H1 (cell line): ENCODE data around the gene ACKR1. TPM values are rescaled to one million over a fixed set of nuclear protein-coding genes. Genes with fewer than 3 reads are reported as not detected.
A peak's percentile ranks its signal among the peaks of the same experiment; 100 is the strongest.

Experiments used
- CTCF ChIA-PET: fragments of 300-600 bp; sonication (Branson Sonifier 250); formaldehyde crosslinking; loops from one replicate; lab custom pipeline; 2021; ENCODE audit not compliant: partially characterized antibody; lab: Charles Lee
- POLR2A ChIA-PET: fragments of 300-600 bp; sonication (Branson Sonifier 250); formaldehyde crosslinking; loops from one replicate; lab custom pipeline; 2021; ENCODE audit warnings: inconsistent platforms; ENCODE audit not compliant: partially characterized antibody; lab: Charles Lee
- DNase-seq, 2 experiments: peaks; one replicate each; pipeline versions ENCODE4 v3.0.0 to v3.0.0-alpha.2; 2010 to 2022; ENCODE audit warnings: low spot score in 2 of 2, low read depth in 1 of 2, mixed read lengths in 1 of 2
- FAIRE-seq: peaks from 2 replicates; lab custom pipeline; 2011; peaks lifted over from hg19 to GRCh38; lab: Jason Lieb, UNC
- H2AFZ ChIP-seq: 2 replicates; pipeline ENCODE4 v1.8.1; 2012; ENCODE audit warnings: low read length, inconsistent platforms
- H2AK5ac ChIP-seq: 2 replicates; pipeline ENCODE4 v1.6.1; 2013; ENCODE audit warnings: low read depth, low read length
- H2BK120ac ChIP-seq: replicated peaks from 2 replicates; pipeline ENCODE3; 2013; ENCODE audit warnings: low read depth, low read length, inconsistent platforms
- H2BK12ac ChIP-seq: 2 replicates; pipeline ENCODE4 v1.6.1; 2013; ENCODE audit warnings: low read depth, low read length
- H2BK15ac ChIP-seq: 2 replicates; pipeline ENCODE4 v1.6.1; 2013; ENCODE audit warnings: low read length
- H2BK20ac ChIP-seq: 2 replicates; pipeline ENCODE4 v1.6.1; 2013; ENCODE audit warnings: low read length
- H2BK5ac ChIP-seq: 2 replicates; pipeline ENCODE4 v1.6.1; 2013; ENCODE audit warnings: low read depth, low read length
- H3K14ac ChIP-seq: 2 replicates; pipeline ENCODE4 v1.6.1; 2013; ENCODE audit warnings: inconsistent platforms; ENCODE audit not compliant: insufficient read length
- H3K18ac ChIP-seq: 2 replicates; pipeline ENCODE4 v1.6.1; 2013; ENCODE audit warnings: low read length; ENCODE audit errors: extremely low read depth
- H3K23ac ChIP-seq: 2 replicates; pipeline ENCODE4 v1.6.1; 2013; ENCODE audit warnings: inconsistent platforms; ENCODE audit not compliant: insufficient read length
- H3K23me2 ChIP-seq: 2 replicates; pipeline ENCODE4 v1.6.1; 2013; ENCODE audit warnings: low read depth, low read length
- H3K27ac ChIP-seq: 2 replicates; pipeline ENCODE4 v1.6.1; 2011; ENCODE audit warnings: low read depth, low read length, inconsistent platforms
- H3K27me3 ChIP-seq, 4 experiments: replicated peaks in 1 of 4; 1 replicate in 1 of 4; 2 replicates in 3 of 4; pipeline versions ENCODE4 v1.6.1 to v1.8.1; 2011 to 2013; ENCODE audit warnings: low read length in 3 of 4, mild to moderate bottlenecking in 3 of 4, inconsistent platforms in 2 of 4, mixed read lengths in 2 of 4, moderate library complexity in 1 of 4; ENCODE audit not compliant: control insufficient read depth in 3 of 4, insufficient read depth in 3 of 4; ENCODE audit errors: extremely low read depth in 1 of 4
- H3K36me3 ChIP-seq, 4 experiments: 2 replicates each; pipeline versions ENCODE4 v1.6.1 to v1.8.1; 2011 to 2013; ENCODE audit warnings: mild to moderate bottlenecking in 4 of 4, low read length in 3 of 4, moderate library complexity in 2 of 4, control low read depth in 1 of 4, inconsistent platforms in 1 of 4; ENCODE audit not compliant: insufficient read depth in 4 of 4, control insufficient read depth in 2 of 4
- H3K4ac ChIP-seq: replicated peaks from 2 replicates; pipeline ENCODE3; 2013; ENCODE audit warnings: low read length, low read depth, mixed read lengths, inconsistent platforms; ENCODE audit not compliant: insufficient read length
- H3K4me1 ChIP-seq, 4 experiments: replicated peaks in 1 of 4; 1 replicate in 1 of 4; 2 replicates in 3 of 4; pipeline versions ENCODE4 v1.6.1 to v1.8.1; 2011 to 2013; ENCODE audit warnings: low read length in 3 of 4, inconsistent platforms in 2 of 4, mixed read lengths in 1 of 4; ENCODE audit not compliant: insufficient read depth in 4 of 4, control insufficient read depth in 3 of 4
- H3K4me2 ChIP-seq, 2 experiments: 2 replicates each; pipeline versions ENCODE4 v1.6.1 to v1.8.1; 2011 to 2013; ENCODE audit warnings: low read depth in 2 of 2, low read length in 2 of 2, control low read depth in 1 of 2, inconsistent platforms in 1 of 2, mild to moderate bottlenecking in 1 of 2; ENCODE audit not compliant: insufficient read depth in 1 of 2
- H3K4me3 ChIP-seq, 4 experiments: fragments of 200-600, 300-600 bp in 1 of 4; sonication (generic), shearing (Covaris generic), sonication (Bioruptor Twin) in 1 of 4; 2 replicates each; pipeline versions ENCODE4 v1.5.1 to v1.8.1; 2011 to 2016; ENCODE audit warnings: low read length in 4 of 4, low read depth in 3 of 4, control low read depth in 2 of 4, inconsistent platforms in 2 of 4, mild to moderate bottlenecking in 2 of 4, mixed read lengths in 1 of 4, moderate library complexity in 1 of 4; ENCODE audit not compliant: insufficient read depth in 2 of 4; ENCODE audit errors: extremely low read depth in 1 of 4
- H3K56ac ChIP-seq: replicated peaks from 2 replicates; pipeline ENCODE3; 2013; ENCODE audit warnings: low read depth, mild to moderate bottlenecking, mixed read lengths, low read length, inconsistent platforms; ENCODE audit not compliant: insufficient read length
- H3K79me1 ChIP-seq: 2 replicates; pipeline ENCODE4 v1.6.1; 2013; ENCODE audit warnings: low read depth, low read length, control low read depth
- H3K79me2 ChIP-seq, 2 experiments: 2 replicates each; pipeline versions ENCODE4 v1.6.1 to v1.8.1; 2012 to 2013; ENCODE audit warnings: low read length in 2 of 2, mild to moderate bottlenecking in 2 of 2, inconsistent platforms in 1 of 2; ENCODE audit not compliant: insufficient read depth in 2 of 2, control insufficient read depth in 1 of 2
- H3K9ac ChIP-seq, 4 experiments: replicated peaks in 1 of 4; 1 replicate in 1 of 4; 2 replicates in 3 of 4; pipeline versions ENCODE4 v1.6.1 to v1.8.1; 2011 to 2013; ENCODE audit warnings: low read depth in 3 of 4, low read length in 3 of 4, control low read depth in 2 of 4, mild to moderate bottlenecking in 2 of 4, moderate library complexity in 2 of 4, inconsistent platforms in 1 of 4; ENCODE audit errors: extremely low read depth in 1 of 4
- H3K9me3 ChIP-seq, 2 experiments: 2 replicates each; pipeline versions ENCODE4 v1.6.1 to v1.8.1; 2012 to 2013; ENCODE audit warnings: mild to moderate bottlenecking in 2 of 2, moderate library complexity in 2 of 2, control low read depth in 1 of 2, inconsistent platforms in 1 of 2, low read depth in 1 of 2, low read length in 1 of 2, mixed read lengths in 1 of 2; ENCODE audit not compliant: insufficient read depth in 2 of 2
- H4K20me1 ChIP-seq, 2 experiments: replicated peaks in 1 of 2; 2 replicates each; pipeline versions ENCODE3 to v1.8.1; 2011 to 2013; ENCODE audit warnings: inconsistent platforms in 2 of 2, low read length in 2 of 2, mild to moderate bottlenecking in 1 of 2; ENCODE audit not compliant: insufficient read depth in 2 of 2, control insufficient read depth in 1 of 2
- H4K5ac ChIP-seq: 2 replicates; pipeline ENCODE4 v1.6.1; 2013; ENCODE audit warnings: low read length, low read depth, mixed read lengths, inconsistent platforms; ENCODE audit not compliant: insufficient read length
- H4K8ac ChIP-seq: 2 replicates; pipeline ENCODE4 v1.8.0; 2013; ENCODE audit warnings: mild to moderate bottlenecking, moderate library complexity, low read length, inconsistent platforms; ENCODE audit not compliant: insufficient read depth; ENCODE audit errors: extremely low read depth
- H4K91ac ChIP-seq: replicated peaks from 2 replicates; pipeline ENCODE3; 2013; ENCODE audit warnings: low read length, mixed read lengths, inconsistent platforms; ENCODE audit not compliant: insufficient read length
- RFX5 ChIP-seq: IDR thresholded peaks from 2 replicates; pipeline ENCODE4 v1.6.1; 2011; ENCODE audit warnings: low read depth, low read length, improper control_type of control experiment, borderline replicate concordance
- whole genome bisulfite sequencing, 2 experiments: shearing (Covaris generic) in 1 of 2; methylation state at CpG; one replicate each; pipeline versions ENCODE4 v1.1.6 to v1.1.7; 2013 to 2015; ENCODE audit warnings: low lambda C conversion rate in 2 of 2, mixed read lengths in 2 of 2, inconsistent platforms in 1 of 2, low coverage in 1 of 2, missing lambda C conversion rate in 1 of 2; ENCODE audit not compliant: insufficient replicate concordance in 2 of 2, insufficient coverage in 1 of 2, insufficient read length in 1 of 2; ENCODE audit errors: extremely low coverage in 1 of 2, missing lambda C conversion rate in 1 of 2; 5-methylcytosine and 5-hydroxymethylcytosine counted together
- polyA plus RNA-seq, 7 experiments: library from polyadenylated mRNA; depleted of rRNA in 3 of 7; stranded (reverse) in 5 of 7; unstranded in 2 of 7; fragments of >200 nt in 5 of 7; fragments of 200-250 nt in 2 of 7; gene quantifications; 1 replicate in 5 of 7; 2 replicates in 1 of 7; 4 replicates in 1 of 7; pipeline versions ENCODE4 v1.2.1 to v1.2.3, GENCODE V29; 2011 to 2013; ENCODE audit warnings: missing spikeins in 2 of 7, mixed read lengths in 2 of 7
- total RNA-seq: library from RNA; stranded (reverse); fragmentation: NEBNext Ultra II Directional; extraction: Animal tissue kit (Norgen Biotek cat#: 25700); gene quantifications from 2 replicates; pipeline ENCODE4 v1.2.1, GENCODE V29; 2021

ACKR1 gene
- total and polyA plus RNA-seq, 2 of the 8 experiments (the other 6 are each of a cell fraction or from before 2014, with no cell fraction given): 0.61 to 1.00 TPM

- no peak overlapping the region for H2BK20ac ChIP-seq
- H2BK12ac ChIP-seq: no peak overlapping the region; the same call in 1 of the 2 replicates
- H3K27me3 ChIP-seq: peaks cover 0 to 3% (median 0%) of the 10 kb centered on the region in 4 experiments; a peak in 2 of 7 replicates
- H3K14ac ChIP-seq: no peak overlapping the region
- FAIRE-seq: no peak
- H3K9me3 ChIP-seq: no peaks in the 10 kb centered on the region
- no peak for DNase-seq
- no peaks in the 10 kb centered on the region; the same call in 1 of the 2 replicates for H3K79me1 ChIP-seq
- H4K8ac ChIP-seq: no peak overlapping the region
- WGBS, 2 experiments: 21% methylated on average over 5 of the region's 7 CpGs; no CpG with 5 or more reads in 1 of the 2 experiments
- ChIA-PET CTCF (interaction anchor here (0.7 to 5.1 kb wide), 10 partner anchors 10 to 41 kb away, joined by 3 to 31 read pairs (median 4); no protein-coding TSS in a partner anchor), POLR2A (interaction anchor here (0.8 to 1.2 kb wide), 4 partner anchors 14 to 38 kb away, joined by 3 to 4 read pairs (median 3); no protein-coding TSS in a partner anchor)
- H3K4me1 ChIP-seq: peaks cover 0 to 11% (median 3%) of the 10 kb centered on the region in 4 experiments; a peak in 6 of 7 replicates
- peak overlapping the region; percentile 45 for H2BK120ac ChIP-seq
- H3K36me3 ChIP-seq: no peaks in the 10 kb centered on the region
- no peak overlapping the region for H3K27ac ChIP-seq
- peak overlapping the region; percentile 87 to 99 (median 96); a peak in 6 of 8 replicates for H3K4me3 ChIP-seq
- H3K4me2 ChIP-seq: peak overlapping the region; percentile 100
- no peak overlapping the region for H3K56ac ChIP-seq
- H3K18ac ChIP-seq: no peak overlapping the region; the same call in 1 of the 2 replicates
- H3K23me2 ChIP-seq: peaks cover 15% of the 10 kb centered on the region
- H2AFZ ChIP-seq: no peak overlapping the region
- no peak overlapping the region for H4K91ac ChIP-seq
- H2BK5ac ChIP-seq: peak overlapping the region; percentile 45; the same call in 1 of the 2 replicates
- H4K20me1 ChIP-seq: peaks cover 5 to 17% of the 10 kb centered on the region in 2 experiments
- no peak overlapping the region for H3K4ac ChIP-seq
- H3K79me2 ChIP-seq: peaks cover 0 to 3% of the 10 kb centered on the region in 2 experiments; a peak in 1 of 4 replicates
- no peak overlapping the region for H3K23ac ChIP-seq
- H3K9ac ChIP-seq: no peak overlapping the region
- H2BK15ac ChIP-seq: no peak overlapping the region
- no peak overlapping the region for H4K5ac ChIP-seq
- no peak overlapping the region for H2AK5ac ChIP-seq
- TF ChIP-seq RFX5: 0 out of 2 replicates have a peak, but pooled peaks have one; percentile 4
Observed at GRCh38 chr1:159173320-159173719, 31.4 kb upstream of the ACKR1 start.
